Measurements from ENCODE around the gene MATN1. TPM values are rescaled to one million over a fixed set of nuclear protein-coding genes. Genes with fewer than 3 reads are reported as not detected.
A peak's percentile ranks its signal among the peaks of the same experiment; 100 is the strongest.

MATN1 gene
- total RNA-seq, 2 donors from 2014 or later: not detected

DNA sequence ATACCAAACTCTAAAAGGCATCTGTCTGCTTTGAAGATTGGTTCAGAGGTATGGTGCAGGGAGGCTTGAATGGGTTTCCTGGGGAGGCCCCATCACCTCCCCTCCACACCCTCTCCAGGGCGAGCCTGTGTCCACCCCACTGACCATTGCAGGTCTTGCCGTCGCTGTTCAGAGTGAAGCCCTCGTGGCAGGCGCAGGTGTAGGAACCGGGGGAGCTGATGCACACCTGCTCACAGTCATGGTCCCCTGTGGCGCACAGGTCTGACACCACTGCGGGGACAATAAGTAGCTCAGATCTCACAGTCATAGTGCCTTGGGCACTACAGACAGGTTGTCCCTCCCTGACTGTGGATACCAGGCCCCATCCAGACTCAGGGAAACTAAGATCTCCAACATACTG, 6.7 kb downstream of the MATN1 start:
- H3K27ac Mint-ChIP-seq: no peak overlapping the region
- Histone ChIP-seq H3K27me3 (ENCODE audit: control insufficient read depth, insufficient read depth, low read length, poor library complexity, severe bottlenecking) (no peaks in the 10 kb centered on the region), H3K4me1 (ENCODE audit: control insufficient read depth, insufficient read depth, low read length) (no peaks in the 10 kb centered on the region), H3K9me3 (ENCODE audit: control insufficient read depth, low read length) (peaks cover 11% of the 10 kb centered on the region), H3K36me3 (ENCODE audit: control insufficient read depth, insufficient read depth, low read length) (no peaks in the 10 kb centered on the region), H3K27ac (ENCODE audit: low read depth, low read length) (no peak overlapping the region), H3K4me3 (ENCODE audit: low read length) (no peak overlapping the region), H3K9ac (ENCODE audit: extremely low read depth, low read length, poor library complexity, severe bottlenecking) (no peak overlapping the region)
- H3K36me3 Mint-ChIP-seq (ENCODE audit: low read depth): no peaks in the 10 kb centered on the region
- no peaks in the 10 kb centered on the region for H3K4me1 Mint-ChIP-seq
- DNase-seq: no peak
- peaks cover 22% of the 10 kb centered on the region for H3K9me3 Mint-ChIP-seq
- H3K27me3 Mint-ChIP-seq (ENCODE audit: insufficient read depth): peaks cover 4% of the 10 kb centered on the region
- peak overlapping the region; percentile 58 for H3K4me3 Mint-ChIP-seq
- TF ChIP-seq, protein P1, sequence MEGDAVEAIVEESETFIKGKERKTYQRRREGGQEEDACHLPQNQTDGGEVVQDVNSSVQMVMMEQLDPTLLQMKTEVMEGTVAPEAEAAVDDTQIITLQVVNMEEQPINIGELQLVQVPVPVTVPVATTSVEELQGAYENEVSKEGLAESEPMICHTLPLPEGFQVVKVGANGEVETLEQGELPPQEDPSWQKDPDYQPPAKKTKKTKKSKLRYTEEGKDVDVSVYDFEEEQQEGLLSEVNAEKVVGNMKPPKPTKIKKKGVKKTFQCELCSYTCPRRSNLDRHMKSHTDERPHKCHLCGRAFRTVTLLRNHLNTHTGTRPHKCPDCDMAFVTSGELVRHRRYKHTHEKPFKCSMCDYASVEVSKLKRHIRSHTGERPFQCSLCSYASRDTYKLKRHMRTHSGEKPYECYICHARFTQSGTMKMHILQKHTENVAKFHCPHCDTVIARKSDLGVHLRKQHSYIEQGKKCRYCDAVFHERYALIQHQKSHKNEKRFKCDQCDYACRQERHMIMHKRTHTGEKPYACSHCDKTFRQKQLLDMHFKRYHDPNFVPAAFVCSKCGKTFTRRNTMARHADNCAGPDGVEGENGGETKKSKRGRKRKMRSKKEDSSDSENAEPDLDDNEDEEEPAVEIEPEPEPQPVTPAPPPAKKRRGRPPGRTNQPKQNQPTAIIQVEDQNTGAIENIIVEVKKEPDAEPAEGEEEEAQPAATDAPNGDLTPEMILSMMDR (conservative IDR thresholded peaks at IDR 0.05): no peak
- 93 to 94% methylated on average over 8 of the region's 8 CpGs for WGBS, 2 experiments (ENCODE audit: insufficient coverage in 1 of 2, insufficient read length in 1 of 2)

DNA sequence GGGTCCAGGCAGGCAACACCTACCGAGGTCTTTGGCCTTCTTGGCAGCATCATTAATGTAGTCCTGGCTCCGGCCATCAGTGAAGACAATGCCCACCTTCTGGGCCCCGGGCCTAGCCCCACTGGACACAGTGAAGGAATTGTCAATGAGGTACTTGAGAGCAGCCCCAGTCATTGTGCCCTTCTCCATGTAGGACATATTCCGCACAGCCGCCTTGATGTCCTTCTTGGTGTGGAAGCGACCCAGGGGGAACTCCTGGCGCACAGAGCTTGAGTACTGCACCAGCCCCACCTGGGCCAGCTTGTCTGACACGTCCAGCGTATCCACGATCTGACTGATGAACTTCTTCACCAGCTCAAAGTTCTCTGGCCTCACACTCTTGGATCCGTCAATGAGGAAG, 7.5 kb downstream of the MATN1 start:
- no peak for DNase-seq
- Histone ChIP-seq H3K9ac (ENCODE audit: extremely low read depth, low read length, poor library complexity, severe bottlenecking) (no peak overlapping the region), H3K9me3 (ENCODE audit: control insufficient read depth, low read length) (peaks cover 11% of the 10 kb centered on the region), H3K27ac (ENCODE audit: low read depth, low read length) (no peak overlapping the region), H3K27me3 (ENCODE audit: control insufficient read depth, insufficient read depth, low read length, poor library complexity, severe bottlenecking) (no peaks in the 10 kb centered on the region), H3K4me1 (ENCODE audit: control insufficient read depth, insufficient read depth, low read length) (no peaks in the 10 kb centered on the region), H3K4me3 (ENCODE audit: low read length) (no peak overlapping the region), H3K36me3 (ENCODE audit: control insufficient read depth, insufficient read depth, low read length) (no peaks in the 10 kb centered on the region)
- H3K9me3 Mint-ChIP-seq: peaks cover 22% of the 10 kb centered on the region
- H3K27ac Mint-ChIP-seq: no peak overlapping the region
- H3K36me3 Mint-ChIP-seq (ENCODE audit: low read depth): no peaks in the 10 kb centered on the region
- H3K4me1 Mint-ChIP-seq: no peaks in the 10 kb centered on the region
- TF ChIP-seq, protein P1 (conservative IDR thresholded peaks at IDR 0.05): no peak
- peaks cover 4% of the 10 kb centered on the region for H3K27me3 Mint-ChIP-seq (ENCODE audit: insufficient read depth)
- 95 to 99% methylated on average over 11 of the region's 11 CpGs for WGBS, 2 experiments (ENCODE audit: insufficient coverage in 1 of 2, insufficient read length in 1 of 2)
- H3K4me3 Mint-ChIP-seq: no peak overlapping the region

DNA sequence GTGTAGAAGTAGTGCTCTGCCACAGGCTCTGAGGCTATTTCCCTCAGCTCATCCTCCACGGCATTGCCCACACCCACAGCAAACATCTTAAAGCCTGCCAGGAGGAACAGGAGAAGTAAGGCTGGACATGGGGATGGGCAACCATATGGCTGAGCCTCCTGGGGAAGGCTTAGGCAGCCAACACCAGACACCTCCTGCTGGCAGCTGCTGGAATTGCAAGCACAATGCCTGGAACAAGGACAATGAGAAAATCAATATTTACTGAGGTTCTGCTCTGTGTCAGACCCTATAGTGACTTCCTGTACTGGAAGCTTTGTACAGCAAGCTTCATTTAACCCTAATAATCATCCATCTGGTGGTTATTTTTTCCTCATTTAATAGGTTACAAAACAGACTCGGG, 8.2 kb downstream of the MATN1 start:
- WGBS, 2 experiments (ENCODE audit: insufficient coverage in 1 of 2, insufficient read length in 1 of 2): 96% methylated on average over 2 of the region's 2 CpGs; no CpG with 5 or more reads in 1 of the 2 experiments
- Mint-ChIP-seq H3K4me1 (no peaks in the 10 kb centered on the region), H3K36me3 (ENCODE audit: low read depth) (no peaks in the 10 kb centered on the region), H3K4me3 (no peak overlapping the region), H3K27me3 (ENCODE audit: insufficient read depth) (peaks cover 4% of the 10 kb centered on the region), H3K9me3 (peaks cover 22% of the 10 kb centered on the region), H3K27ac (no peak overlapping the region)
- Histone ChIP-seq H3K4me3 (ENCODE audit: low read length) (no peak overlapping the region), H3K27me3 (ENCODE audit: control insufficient read depth, insufficient read depth, low read length, poor library complexity, severe bottlenecking) (peaks cover 1% of the 10 kb centered on the region), H3K36me3 (ENCODE audit: control insufficient read depth, insufficient read depth, low read length) (no peaks in the 10 kb centered on the region), H3K9me3 (ENCODE audit: control insufficient read depth, low read length) (peaks cover 11% of the 10 kb centered on the region), H3K27ac (ENCODE audit: low read depth, low read length) (no peak overlapping the region), H3K9ac (ENCODE audit: extremely low read depth, low read length, poor library complexity, severe bottlenecking) (no peak overlapping the region), H3K4me1 (ENCODE audit: control insufficient read depth, insufficient read depth, low read length) (no peaks in the 10 kb centered on the region)
- TF ChIP-seq, protein P1 (conservative IDR thresholded peaks at IDR 0.05): peak; percentile 77
- no peak for DNase-seq
